Muscle of back (tissue), 11 donors: ENCODE results near the gene GOLPH3. TPM values are rescaled to one million over a fixed set of nuclear protein-coding genes. Genes with fewer than 3 reads are reported as not detected.
A peak's percentile ranks its signal among the peaks of the same experiment; 100 is the strongest.
"Not testable (repeated sequence)": the region's sequence is repeated elsewhere in the genome, so short reads cannot be mapped to it uniquely, and the experiment has no call there.

Experiments
- DNase-seq, 3 donors: peaks; one replicate each; pipeline versions ENCODE4 v3.0.0 to v3.0.0-alpha.2; 2013
- polyA plus RNA-seq, 10 donors: library from polyadenylated mRNA; unstranded; fragments of 120-200 nt; gene quantifications; one replicate each; pipeline ENCODE4 v1.2.1, GENCODE V29; 2013; ENCODE audit not compliant: insufficient read length in 10 of 10

GOLPH3 gene
- polyA plus RNA-seq, 10 donors: 49.2 to 72.3 (median 59.1) TPM

GRCh38 chr5:32100691-32101302 lies 73.3 kb downstream of the GOLPH3 start:
- no peak for DNase-seq

- DNase-seq: no peak
Measured at GRCh38 chr5:32100230-32100629, 73.9 kb downstream of the GOLPH3 start.

GRCh38 chr5:32099486-32100035 lies 74.6 kb downstream of the GOLPH3 start:
- DNase-seq: no peak

GRCh38 chr5:32098890-32099310 lies 75.2 kb downstream of the GOLPH3 start:
- DNase-seq: no peak

GRCh38 chr5:32098291-32098690 lies 75.8 kb downstream of the GOLPH3 start:
- DNase-seq: peak in 1 of 3 donors; percentile 22

GRCh38 chr5:32096891-32097595 lies 77.1 kb downstream of the GOLPH3 start:
- peak in 1 of 3 donors; percentile 22 for DNase-seq

GRCh38 chr5:32095261-32095671 lies 78.9 kb downstream of the GOLPH3 start:
- DNase-seq: peak; percentile 33 to 70 (median 48)

- DNase-seq: no peak
Measured at GRCh38 chr5:32094691-32095090, 79.4 kb downstream of the GOLPH3 start.

- DNase-seq: peak; percentile 65 to 82 (median 69)
Measured at GRCh38 chr5:32092938-32093812, 80.9 kb downstream of the GOLPH3 start.

GRCh38 chr5:32090755-32091128 lies 83.4 kb downstream of the GOLPH3 start:
- DNase-seq: no peak

GRCh38 chr5:32090026-32090754 lies 83.9 kb downstream of the GOLPH3 start:
- no peak for DNase-seq

GRCh38 chr5:32089146-32090000 lies 84.7 kb downstream of the GOLPH3 start:
- no peak for DNase-seq

- no peak for DNase-seq
Measured at GRCh38 chr5:32088214-32088613, 85.9 kb downstream of the GOLPH3 start.

- DNase-seq: no peak
Measured at GRCh38 chr5:32087086-32088082, 86.7 kb downstream of the GOLPH3 start.

GRCh38 chr5:32083981-32084430 lies 90.1 kb downstream of the GOLPH3 start:
- no peak for DNase-seq

- no peak for DNase-seq
Measured at GRCh38 chr5:32082701-32083100, 91.4 kb downstream of the GOLPH3 start.

- not testable (repeated sequence) for DNase-seq
Measured at GRCh38 chr5:32080565-32080964, 93.6 kb downstream of the GOLPH3 start.

GRCh38 chr5:32078855-32079254 lies 95.3 kb downstream of the GOLPH3 start:
- not testable (repeated sequence) for DNase-seq
